GM18907 (cell line): Measurements from ENCODE around the gene CDH13.

Experiments
- ATAC-seq: cut with Tn5 transposase; IDR thresholded peaks from one replicate; pipeline ENCODE4 v1.9.1; 2021; ENCODE audit warnings: mild to moderate bottlenecking, moderate library complexity; ENCODE audit not compliant: unreplicated experiment

Gene CDH13

GRCh38 chr16:82625066-82625968 lies 1.5 kb upstream of the CDH13 start:
- no peak for ATAC-seq

- no peak for ATAC-seq
Measured at GRCh38 chr16:82628088-82628423, 1.3 kb downstream of the CDH13 start.

DNA sequence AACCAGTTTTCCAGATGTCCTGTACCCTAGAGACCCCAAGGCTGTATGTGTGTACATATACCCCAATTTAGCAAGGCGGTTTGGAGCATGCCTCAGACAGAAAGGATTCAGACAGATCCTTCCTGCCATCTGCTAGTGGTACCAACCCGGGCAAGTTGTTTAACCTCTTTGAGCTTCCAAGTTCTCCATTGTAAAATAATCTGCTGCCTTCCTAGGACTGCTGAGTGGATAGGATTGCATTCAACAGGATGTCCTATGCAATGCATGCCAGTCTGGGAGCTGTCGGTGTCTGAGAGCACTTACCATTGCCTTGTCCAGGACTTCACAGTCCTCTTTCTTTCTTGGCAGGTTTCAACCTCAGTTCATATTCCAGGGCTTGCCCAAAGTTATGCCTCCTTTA lies 1.9 kb downstream of the CDH13 start:
- no peak for ATAC-seq

DNA sequence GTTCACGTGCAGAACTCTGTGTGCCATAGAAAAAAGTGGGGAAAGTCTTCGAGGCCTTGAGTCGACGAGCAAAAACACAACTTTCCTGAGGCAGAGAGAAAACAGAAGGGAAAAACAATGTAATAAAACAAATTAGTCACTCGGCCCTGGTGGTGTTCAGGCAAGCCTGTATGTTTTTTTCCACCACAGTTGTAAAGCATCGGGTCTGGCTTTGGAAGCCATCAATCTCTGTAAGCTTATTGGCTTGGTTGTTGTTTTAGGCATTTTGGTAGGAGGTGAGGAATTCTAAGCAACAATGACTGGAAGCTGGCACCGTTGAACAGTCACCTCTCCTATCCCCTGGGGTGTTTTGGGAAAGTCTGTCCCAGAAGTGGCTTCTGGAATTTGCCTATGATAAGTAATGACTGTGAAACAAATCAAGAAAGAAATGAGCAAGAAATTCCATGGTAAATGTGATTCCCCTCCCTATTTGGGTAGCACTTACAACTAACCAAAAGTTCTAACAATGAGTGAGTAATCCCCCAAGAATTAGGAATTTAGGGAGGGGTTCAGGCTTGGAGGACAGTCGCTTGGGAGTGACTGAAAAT lies 2.8 kb downstream of the CDH13 start:
- ATAC-seq: no peak

DNA sequence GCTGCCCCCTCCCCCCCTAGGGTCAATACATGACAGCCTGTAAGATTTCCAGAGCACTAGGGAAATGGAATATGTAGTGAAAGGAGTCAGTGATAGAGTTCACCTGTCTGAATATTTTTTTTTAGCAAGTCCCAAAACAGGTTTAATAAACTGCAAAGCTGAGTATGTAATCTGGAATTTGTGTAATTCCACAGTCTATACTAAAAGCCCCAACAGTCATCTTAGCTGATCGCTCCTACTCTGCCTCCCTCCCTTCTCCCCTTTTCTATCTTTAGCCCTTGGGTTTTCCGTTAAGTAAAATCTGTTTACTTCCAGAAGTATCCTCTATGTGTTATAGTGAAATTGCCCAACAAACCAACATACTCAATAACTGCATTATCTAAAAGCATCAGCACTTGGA lies 3.5 kb downstream of the CDH13 start:
- no peak for ATAC-seq

- no peak for ATAC-seq
Measured at GRCh38 chr16:82630688-82631087, 3.9 kb downstream of the CDH13 start.

DNA sequence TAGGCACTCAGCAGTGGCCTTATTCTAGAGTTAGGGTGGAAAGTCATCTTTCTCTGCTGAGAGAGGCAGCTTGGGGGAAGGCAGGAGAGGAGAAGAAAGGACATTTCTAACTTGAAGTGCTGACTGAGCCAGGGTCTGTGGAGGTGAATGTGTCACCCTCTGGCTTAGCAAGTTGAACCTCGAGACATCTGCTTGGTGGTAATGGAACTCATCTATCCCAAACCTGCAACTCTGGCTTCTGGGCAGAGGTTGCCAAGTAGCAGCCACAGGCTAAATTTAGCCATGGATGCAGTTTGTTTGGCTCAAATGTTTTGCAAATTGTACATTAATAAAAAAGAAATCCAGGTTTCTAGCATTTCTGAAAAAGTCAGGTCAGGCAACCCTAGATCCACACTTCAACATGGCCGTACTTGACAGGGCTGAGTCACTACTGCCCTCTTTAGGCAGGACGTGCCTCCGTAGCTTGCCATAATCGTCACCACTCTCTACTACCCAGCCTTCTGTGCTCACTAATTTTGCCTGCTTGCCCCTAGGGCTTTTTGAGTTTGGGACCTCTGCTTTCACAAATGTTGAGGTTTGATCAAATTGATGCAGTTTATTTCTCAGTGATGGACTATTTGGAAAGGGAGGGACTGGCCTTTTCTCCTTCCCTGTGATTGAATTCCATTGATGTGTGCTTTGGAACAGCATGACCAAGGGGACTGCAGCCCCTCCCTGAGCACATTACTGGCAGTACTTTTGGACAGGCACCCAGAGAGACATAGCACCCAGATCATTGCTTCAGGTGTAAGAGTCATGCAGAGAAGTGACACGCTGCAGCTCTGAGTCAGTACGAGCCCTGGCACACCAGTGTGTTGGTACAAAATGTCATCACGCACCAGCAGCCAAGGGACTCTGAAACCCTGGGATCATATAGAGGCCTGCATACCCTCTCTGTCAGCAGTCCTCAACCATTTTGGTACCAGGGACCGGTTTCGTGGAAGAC lies 5.2 kb downstream of the CDH13 start:
- ATAC-seq: no peak

DNA sequence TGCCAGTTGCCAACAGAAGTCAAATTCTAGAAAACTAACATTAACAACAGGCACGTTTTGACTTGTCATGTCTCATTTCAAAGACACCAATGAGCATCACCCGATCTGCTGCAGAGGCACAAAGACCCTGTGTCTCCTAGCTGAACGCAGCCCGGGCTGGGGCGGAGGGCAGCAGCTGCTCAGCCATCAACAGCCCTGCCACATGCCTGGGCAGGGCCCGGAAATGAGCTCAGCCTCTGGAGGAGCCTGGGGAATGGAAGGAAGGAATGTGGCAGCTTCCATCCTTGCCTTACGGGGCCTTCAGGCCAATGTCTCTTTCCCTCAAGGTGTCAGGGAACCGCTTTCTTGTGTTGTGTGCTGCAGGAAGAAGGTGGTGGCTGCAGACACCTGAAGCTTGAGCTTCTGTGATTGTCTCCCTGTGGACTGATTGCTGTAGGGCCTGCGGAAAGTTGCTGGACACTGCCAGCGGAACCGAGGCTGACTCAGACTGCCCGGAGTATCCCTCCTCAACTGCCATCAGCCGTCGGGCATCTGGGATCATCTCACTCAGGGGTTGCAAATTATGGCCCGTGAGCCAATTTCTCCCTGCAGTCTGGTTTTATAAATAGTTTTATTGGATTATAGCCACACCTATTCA lies 7.3 kb downstream of the CDH13 start:
- ATAC-seq: no peak

DNA sequence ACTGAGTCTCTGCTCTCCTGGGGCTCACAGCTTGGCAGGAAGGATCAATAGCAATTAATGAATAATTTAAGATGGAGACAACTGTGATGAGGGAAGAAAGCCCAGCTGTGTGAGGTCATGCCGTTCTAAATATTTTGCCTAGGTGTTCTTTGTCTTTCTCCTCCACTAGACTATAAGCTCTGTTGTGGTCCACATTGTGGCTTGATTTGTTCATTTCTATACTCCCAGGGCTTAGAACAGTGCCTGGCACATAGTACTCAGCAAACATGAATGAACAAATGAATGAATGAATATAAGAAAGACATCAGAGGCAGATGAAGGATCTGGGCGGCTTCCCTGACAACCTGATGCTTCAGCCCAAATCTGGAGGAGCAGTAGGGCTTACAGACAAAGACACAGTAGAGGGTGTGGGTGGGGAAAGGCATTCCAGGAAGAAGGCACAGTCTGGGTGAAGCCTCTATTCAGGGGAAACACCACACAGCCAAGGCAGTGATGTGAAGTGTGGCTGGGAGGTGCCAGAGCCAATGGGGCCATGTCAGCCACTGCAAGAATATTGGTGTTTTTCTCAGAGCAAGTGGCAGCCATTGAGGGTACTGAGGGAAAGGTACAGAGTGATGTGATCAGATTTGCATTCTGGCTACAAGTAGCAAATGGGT lies 8.3 kb downstream of the CDH13 start:
- ATAC-seq: no peak

DNA sequence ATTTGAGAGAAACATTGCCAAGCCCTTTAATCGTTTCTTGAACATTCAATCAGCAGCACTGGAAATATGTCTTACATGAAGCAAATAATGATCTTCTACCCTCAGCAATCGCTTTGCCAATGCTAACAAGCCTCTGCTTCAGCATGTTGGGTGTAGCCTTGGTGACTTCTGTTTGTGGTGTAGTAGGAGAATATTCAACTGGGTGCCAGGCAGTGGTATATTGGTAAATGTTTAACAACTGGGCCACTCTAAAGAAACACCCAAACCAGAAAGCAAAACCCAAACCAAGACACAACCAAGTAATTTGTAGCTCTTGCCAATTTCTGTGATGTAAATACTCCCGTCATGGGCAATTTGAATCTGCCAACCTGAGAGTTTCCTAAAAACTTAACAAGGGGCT lies 9.7 kb downstream of the CDH13 start:
- ATAC-seq: peak; percentile 58

DNA sequence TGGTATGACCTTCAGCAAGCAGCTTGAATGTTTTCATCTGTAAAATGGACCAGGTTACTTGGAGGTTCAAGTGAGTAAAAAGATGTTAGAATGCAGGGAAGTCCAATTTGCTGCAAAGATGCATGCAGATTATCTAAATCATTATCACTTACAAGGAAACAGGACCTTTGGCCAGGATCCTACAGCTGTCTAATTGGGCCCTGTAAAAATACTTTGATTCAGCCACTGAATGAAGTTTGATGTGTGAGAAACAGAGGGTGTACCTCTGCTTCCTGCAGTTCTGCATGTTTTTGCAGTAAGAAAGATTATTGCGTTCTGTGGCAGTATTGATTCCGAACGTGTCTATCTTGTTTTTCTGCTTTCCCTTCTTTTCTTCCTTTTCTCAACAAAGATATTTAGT lies 10.2 kb downstream of the CDH13 start:
- ATAC-seq: no peak

DNA sequence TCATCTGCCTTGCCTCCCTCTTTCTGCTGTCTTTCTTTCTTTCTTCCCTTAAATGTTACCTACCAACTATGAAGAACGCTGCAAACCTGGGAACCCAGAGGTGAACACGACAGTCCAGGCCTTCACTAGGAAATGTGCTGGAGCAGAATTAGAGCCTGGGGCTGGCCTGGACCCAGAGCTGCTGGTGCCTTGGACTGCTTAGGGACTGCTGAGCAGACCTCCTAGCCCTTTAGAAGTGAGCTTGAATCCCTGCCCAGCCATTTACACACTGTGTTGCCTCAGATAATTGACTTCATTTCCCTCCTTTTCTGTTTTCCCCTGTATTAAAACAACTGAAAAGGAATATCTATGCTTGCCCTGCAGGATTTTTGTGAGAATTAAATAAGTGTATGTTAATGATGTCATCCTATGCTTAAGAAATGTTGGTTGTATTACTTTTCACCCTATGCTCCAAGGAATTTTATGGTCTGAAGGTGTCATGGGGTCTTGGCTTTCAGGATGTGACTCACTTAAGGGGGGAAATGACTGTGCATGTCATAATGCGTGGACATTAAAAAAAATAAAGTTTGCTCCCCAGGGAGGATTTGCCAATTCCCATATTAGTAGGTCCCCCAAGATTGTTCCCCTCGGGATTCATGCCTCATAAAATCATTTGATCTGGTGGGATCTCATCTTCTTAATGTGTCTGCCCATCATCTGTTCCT lies 11.5 kb downstream of the CDH13 start:
- no peak for ATAC-seq

DNA sequence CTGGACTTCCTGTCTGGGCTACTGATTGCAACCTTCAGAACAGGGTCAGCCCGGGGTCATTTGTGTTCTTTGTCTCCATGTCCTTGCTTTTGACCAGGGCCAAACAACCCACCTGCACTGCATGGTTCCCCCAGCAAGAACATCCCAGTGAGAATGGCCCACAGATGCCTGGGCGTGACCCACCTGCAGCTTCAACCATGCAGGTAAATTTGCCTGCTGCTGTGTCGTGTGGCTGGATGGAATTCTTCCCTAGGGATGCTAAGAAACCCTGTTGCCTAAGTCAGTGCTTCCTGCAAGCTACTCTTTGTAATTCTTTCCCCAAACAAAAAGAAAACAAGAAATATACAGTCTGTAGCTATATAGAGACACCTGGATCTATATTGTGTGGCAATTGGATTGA lies 12.5 kb downstream of the CDH13 start:
- no peak for ATAC-seq

DNA sequence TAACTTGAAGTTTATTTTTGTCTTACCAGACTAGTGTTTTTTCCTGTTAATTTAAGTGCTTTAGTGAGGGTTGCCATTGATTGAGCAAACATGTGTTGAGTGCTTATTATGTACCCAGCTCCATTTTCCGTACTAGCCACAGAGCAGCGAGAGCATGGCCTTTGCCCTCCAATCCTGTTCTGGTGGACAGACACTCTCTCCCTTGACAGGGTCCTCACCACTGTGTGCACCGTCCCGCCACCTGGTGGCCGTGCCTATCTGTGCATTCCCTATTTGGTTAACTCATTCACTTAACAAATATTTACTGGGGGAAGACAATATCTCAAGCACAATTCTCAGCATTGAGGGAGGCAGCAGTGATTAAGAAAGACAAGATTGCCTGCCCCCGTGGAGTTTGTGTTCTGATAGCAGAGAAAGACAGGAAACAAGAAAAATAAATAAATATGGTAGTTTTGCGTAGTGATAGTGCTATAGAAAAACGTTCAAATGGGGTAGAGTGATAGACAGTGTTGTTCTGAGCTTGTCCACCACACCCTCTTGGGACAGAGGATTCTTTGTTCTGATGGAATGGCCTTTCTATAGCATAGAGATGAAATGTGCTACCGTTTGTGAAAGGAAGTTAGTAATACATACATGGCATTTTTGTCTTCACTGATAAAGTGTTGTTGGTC lies 13.0 kb downstream of the CDH13 start:
- ATAC-seq: peak; percentile 60

DNA sequence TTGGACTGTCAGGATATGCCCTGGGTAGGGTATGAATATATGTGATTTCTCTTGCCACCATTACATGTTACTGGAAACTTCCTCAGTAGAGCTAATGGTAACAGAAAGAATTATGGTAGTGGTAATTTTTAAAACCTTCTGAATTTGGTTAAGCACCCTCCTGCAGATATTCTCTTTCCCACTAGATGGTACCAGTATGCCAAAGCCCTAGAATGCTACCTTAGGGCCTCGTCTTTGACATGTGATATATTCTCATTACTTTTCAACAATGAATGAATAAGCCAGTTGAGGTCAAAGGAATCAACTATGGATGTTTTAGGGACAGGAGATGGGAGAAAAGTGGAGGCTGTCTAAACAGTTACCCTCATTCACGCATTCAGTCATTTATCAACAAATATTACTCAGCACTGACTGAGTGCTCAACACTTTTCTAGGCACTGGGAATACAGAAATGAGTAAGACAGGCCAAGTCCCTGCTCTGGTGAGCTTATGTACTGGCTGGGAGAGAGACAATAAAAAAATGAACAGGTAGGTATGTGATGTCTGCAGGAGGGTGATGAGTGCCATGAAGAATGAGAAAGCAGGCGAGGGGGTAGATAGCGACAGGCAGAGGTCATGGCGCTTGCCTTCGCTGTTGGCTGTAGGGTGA lies 14.7 kb downstream of the CDH13 start:
- ATAC-seq: no peak

GRCh38 chr16:82643136-82643535 lies 16.4 kb downstream of the CDH13 start:
- no peak for ATAC-seq

DNA sequence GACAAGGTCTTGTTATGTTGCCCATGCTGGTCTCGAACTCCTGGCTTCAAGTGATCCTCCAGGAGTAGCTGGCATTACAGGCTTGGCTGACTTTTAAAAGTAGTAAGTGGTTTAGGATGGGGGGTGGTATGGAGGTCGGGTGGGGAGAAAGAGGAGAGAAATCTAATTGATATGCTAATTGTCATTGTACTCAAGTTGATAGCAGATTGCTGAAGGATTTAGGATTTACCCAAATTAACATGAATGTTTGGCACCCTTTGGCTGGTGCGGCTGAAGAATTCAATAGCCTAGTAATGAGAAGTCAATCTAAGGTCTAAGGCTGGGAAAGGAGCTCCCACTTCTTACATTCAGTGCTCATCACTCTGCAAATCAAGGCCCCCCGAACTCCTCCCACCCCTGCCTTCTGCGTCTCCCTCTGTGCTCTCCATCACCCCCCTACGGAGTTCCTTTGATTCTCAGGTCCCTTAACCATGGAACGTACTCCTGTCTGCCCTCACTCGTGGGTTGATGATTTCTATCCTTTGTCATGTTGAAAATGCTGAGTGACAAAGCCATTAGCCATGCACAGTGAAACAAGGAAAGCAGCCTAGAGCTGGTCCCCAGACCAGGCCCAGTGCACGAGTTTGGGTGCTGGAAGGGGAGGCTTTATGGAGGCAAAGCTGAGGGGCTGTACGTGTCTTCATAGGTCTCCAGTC lies 17.3 kb downstream of the CDH13 start:
- no peak for ATAC-seq

DNA sequence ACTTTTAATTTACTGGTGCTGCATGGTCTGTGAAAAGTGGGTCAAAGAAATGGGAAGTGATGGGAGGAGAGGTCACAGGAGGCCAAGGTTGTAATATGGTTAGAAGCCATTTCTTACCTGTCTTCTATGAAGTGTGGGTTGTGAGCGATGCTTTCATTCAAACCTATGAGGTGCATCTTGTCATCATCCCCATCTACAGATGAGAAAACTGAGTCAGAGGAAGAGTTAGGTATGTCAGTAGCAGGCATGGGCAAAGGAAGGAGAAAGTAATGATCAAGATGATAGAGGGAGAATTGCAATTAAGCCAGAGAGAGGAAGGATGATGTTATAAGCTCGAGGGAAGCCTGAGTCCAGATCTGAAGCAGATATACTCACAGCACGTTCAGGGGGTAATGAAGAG lies 19.7 kb downstream of the CDH13 start:
- no peak for ATAC-seq
